Fibroblast of upper back skin (primary cell): Measurements from ENCODE around the gene KRT6B.
"Not testable (repeated sequence)": the region's sequence is repeated elsewhere in the genome, so short reads cannot be mapped to it uniquely, and the experiment has no call there.

Experiments used
- DNase-seq: peaks from one replicate; pipeline ENCODE4 v3.0.0-alpha.2; 2013

KRT6B gene

DNA sequence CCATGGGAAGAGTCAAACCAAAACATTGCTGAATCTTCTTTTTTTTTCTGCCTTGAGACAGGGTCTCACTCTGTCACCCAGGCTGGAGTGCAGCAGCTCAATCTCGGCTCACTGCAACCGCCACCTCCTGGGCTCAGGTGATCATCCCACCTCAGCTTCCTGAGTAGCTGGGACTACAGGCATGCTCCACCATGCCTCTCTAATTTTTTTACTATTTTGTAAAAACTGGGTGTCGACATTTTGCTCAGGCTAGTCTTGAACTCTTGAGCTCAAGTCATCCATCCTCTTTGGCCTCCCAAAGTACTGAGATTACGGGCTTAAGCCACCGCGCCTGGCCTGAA, 16.3 kb downstream of the KRT6B start:
- no peak for DNase-seq

DNA sequence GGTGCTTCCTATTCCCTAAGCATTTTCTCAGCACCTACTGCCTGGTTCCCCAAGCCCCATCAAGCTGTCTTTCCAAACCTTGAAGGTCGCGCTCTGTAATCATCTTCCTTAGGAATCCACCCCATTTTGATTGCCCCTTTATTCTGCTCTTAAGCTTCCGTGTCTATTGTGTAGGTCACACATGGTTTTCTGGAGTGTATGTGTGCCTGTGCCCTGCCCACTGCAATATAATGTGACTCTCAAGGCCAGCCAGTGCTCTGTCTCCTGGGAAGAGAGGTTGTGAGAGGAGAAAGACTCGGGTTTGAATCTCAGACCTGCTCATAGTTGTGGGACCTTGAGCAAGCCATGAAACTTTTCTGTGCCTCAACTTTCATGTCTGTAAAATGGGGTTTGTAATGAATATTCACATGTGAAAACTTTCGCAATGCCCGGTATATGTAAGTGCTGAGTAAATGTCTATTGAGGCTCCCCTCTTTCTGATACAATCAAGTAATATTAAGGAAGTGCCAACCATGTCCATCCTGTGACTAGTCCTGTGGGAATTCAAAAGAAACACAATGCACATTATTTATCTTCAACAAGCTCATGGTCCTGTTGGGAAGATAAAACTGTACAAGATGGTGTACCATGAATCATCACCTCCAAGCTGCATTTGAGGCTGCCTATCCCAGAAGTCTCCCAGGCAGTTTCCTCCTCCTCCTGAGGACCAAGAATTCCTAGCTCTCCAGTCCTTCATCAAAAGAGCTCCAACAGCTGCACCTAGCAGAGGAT, 17.0 kb downstream of the KRT6B start:
- DNase-seq: no peak

DNA sequence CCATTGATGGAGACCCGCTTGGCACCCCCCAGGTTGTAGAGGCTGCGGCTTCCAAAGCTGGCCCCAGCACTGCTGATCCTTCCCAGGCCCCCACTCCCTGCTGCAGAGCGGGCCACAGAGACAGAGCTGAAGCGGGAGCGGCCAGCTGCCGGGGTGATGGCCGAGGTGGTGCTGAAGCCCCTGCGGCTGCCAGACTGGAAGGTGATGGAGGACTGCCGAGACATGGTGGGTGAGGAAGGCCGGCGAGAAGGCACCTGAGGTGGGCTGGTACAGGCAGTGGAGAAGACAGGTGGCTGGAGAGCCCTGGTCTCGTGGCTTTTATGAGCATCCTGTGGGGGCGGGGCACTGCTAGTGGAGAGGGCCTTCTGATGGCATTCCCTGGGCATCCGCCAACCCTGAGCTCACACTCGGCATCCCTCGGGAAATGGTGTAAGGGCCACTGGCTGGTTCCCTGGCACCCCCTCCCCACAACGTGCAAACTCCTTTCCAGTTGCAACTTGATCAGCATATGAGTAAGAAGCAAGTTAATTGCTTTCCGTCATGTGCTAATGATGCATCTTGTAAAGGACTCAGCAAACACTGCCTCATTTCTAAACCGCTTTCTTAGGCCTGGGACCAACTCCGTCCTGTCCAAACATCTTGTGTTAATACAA, 17.7 kb downstream of the KRT6B start, which contains the start of gene KRT75:
Gene KRT75 (minus strand): TSS at position 291 of the 653 bp plus-strand sequence. CDS start 67 bp downstream, at position 224.
- no peak for DNase-seq

DNA sequence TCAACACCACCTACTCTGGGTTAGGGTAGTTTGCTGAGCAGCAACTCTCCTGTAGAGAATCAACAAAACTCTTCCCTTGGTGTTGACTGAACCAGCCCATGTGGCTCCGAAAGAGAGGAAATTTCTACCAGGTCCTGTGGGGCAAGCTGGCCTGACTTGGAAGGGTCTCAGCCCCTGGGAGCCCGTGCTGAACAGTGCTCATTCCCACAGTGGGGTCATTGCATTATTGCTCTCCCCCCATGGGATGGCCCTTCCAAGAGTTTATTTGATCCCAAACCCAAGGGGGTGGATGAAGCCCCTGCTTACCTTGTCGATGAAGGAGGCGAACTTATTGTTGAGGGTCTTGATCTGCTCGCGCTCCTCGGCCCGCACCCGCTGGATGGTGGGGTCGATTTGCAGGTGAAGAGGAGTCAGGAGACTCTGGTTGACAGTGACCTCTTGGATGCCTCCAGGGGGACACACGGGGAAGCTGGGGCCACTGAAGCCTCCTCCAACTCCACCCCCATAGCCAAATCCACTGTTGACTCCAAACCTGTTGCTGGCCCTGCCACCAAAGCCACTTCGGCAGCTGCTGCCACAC, 18.4 kb downstream of the KRT6B start:
- DNase-seq: no peak

DNA sequence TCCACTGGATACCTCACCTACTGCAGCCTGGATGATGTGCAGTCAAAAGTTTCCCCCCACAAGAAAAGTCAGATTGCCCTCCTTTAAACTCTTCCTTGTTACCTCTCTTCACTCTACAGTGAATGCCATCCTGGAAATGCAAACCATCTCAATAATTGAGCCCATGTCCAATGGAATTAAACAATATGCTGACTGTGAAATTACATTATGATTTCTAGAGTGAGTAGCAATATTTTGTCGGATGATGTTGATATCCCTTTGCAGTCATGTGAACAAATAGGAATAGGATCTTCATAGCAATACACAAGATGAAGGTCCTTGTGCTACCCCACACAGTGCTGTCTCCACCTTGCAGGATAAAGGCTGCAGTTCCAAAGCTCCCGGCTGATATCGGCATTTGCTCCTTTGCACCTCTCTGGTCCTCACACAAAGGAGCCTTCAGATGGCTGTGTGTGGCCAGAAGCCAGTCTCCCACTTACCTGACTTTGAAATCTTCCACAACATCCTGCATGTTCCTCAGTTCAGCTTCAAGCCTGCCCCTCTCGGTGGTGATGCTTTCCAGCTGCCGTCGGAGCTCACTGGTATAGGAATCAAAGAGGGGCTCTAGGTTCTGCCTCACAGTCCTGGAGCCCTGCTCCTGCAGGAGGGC, 19.3 kb downstream of the KRT6B start:
- DNase-seq: no peak

DNA sequence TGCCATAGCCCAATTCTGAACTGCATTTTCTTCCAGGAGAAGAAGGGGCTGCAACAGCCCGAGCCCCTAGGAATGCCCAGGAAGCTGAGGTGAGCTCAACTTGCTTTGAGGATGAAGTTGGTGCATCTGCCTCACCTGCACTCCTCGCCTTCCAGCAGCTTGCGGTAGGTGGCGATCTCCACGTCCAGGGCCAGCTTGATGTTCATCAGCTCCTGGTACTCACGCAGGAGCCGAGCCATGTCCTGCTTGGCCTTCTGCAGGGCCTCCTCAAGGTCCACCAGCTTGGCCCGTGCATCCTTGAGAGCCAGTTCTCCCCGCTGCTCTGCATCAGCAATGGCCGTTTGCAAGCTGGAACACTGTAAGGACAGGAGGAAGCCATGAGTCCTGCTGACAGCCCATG, 23.8 kb downstream of the KRT6B start:
- DNase-seq: no peak

DNA sequence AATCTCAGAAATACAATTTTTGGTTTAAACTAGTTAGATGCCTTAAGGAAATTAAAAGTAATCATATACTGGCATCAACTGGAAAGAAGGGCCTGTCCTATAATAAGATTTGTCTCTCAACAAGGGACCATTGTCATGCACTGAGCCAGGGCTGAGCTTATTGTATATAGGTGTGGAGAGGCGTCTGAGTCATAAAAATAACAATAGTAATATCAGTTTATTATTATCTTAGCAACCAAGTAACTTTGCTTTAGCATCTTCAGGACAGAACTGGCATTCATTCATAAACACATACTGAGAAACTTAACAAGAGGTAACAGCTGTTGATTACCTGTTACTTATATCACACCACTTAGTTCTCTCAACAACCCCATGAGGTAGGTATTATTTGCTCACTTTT, 24.9 kb downstream of the KRT6B start:
- no peak for DNase-seq

DNA sequence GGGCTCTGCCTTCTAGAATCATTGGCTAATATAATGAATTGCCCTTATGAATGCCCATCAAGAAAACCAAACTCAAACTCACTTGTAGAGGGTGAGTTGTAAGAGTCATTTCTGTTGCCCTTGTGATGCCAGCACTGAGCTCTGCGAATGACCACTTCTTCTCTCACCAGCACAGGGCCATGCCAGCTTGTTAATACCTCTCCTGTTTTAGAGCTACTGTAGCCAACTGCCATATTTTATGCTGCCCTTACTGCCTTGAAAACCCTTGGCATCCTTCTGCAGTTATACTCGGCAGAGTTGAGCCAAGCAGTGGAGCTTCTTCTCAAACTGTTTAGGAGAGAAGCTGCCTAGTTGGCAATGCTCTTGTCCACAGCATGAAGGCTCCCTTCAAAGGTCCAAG, 25.9 kb downstream of the KRT6B start:
- no peak for DNase-seq

DNA sequence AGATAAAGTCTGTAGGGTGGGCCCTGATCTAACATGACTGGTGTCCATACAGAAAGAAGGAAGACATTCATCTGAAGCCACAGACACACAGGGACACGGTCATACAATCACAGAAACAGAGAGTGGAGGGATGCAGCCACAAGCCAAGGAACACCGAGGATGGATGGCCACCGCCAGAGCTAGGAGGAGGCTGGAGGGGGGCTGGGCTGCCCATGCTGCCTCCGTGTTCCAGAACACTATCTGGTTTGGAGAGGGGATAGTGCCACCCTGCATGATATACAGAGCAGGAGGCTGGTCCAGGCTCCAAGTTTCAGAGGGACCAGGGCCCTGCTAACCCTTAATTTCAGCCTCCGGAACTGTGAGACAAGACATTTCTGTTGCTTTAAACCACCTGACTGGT, 26.5 kb downstream of the KRT6B start:
- DNase-seq: no peak

DNA sequence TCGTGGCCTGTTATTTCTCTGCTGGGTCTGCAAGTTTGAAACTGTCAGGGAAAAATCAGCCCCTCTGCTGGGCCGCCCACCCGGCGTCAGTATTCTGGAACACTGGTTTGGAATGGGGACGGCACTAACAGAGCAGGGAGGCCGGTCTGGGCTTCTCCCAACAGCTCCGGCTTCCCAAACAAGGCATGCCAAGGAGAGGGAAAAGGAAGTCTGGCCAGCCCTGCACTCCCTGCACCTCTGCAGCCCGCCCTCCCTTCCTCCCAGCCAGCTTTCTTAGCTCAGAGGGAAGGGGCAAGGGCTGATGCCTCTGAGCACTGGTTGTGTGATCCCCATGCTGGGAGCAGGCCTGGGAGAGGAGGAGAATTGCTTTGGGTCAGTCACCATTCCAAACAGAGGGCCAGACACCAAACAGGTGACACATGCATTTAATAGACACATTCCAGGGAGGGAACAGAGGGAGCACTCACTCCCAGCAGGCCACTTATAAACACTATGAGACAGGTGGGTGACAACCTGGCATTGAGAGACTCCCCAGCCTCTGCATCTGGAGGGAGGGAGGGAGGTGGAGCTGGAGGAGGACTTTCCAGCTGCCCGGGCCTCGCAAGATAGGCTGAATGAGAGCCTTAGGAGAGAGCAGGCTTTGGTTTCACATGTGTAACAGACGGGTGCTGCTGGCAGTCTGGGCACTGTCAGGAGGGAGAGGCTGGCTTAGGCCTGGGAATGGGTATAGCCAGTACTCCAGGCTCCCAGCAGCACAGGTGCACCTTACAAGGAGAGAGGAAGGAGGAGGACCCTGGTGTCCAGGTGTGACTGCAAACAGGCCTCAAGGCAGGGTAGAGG, 28.1 kb downstream of the KRT6B start:
- DNase-seq: no peak

DNA sequence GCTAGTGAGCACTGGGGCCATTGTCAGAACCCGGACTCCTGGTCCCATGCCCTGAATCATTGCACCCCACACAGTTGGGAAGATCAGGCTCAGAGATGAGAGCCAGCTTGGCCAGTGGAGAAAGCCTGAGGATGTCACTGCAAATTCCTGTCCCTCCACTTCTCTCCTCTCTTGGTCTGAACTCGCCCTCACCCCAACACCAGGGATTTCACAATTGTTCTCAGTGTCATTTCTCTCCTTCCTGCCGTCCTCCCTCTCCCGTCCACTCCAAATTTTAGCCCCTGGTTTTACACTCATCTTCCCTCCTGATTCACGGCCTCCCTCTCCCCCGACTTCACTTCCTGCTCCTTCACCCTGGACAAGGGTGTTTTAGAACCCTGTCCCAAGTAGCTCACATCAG, 28.9 kb downstream of the KRT6B start:
- no peak for DNase-seq

DNA sequence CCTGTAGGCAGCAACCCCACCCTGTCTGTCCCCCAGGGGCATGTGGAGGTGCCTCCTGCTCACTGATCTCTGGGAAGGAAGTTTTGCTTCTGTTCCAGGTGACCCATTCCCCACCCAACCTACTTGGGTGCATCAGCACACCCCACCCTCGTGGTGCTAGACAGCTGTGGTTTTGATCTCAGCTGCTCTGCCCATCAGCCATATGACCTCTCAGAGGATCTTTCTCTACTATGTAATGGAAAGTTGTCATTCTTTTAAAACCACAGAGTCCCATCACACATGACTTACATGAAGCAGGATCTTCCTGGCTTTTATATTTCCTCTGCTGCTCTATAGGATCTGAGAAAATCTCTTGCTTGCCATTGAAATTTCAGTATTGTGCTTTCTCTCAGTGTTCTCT, 32.3 kb downstream of the KRT6B start:
- peak; percentile 66 for DNase-seq

DNA sequence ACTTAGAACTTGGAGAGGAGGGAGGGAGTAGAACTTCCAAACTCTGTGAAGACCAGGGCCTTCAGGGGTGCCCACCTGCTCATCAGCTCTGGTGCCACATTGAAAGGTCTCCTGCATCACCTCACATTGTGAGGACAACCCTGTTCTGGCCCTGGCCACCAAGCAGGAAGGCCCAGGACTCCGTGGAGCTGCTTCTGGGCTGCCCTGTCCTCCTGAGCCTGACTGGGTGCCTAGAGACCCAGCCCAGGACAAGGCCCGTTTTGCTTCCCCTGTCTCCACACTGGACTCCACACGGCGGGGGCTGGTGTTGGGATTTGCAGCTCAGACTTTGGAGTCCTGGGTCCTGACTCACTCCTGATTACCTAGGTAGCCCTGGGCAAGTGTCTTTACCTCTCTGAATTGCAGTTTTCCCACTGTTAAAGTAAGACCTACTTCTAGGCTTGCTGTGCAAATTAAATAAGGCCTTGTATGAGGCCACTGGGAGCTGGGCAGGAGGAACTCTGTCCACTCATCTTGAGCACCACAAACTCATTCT, 33.3 kb downstream of the KRT6B start:
- DNase-seq: no peak

DNA sequence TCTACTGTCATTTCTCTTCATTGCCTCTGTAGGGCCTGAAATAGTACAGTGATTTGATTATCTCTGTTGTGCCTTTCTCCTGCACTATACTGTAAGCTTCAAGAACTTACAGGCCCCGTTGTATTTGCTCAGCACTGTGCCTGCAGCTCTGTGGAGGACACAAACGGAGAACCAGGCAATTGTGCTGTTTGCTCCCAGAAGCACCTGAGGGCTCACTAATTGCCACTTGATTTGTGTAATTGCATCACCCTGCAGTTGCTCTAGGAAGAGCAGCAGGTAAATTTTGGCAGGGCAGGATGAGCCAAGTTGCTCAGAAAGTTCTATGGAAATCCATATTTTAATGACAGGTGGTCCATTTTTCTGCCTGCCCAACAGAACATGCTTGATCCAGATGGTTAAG, 34.2 kb downstream of the KRT6B start:
- no peak for DNase-seq

DNA sequence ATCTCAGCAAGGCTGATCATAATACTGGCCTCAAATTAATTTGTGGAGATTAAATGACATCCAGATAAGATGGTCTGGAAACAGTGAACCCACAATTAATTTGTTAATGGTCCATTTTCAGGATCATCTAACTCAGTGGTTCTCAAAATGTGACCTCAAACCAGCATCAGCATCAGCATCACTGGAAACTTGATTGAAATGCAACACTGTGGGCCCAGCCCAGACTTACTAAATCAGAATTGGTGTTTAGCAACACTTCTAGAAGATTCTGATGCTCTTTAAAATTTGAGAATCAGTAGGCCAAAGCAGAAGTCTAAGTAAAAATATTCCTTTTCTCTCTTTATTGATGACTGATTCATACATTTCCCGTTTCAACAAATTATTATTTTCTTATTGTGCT, 35.2 kb downstream of the KRT6B start:
- no peak for DNase-seq

DNA sequence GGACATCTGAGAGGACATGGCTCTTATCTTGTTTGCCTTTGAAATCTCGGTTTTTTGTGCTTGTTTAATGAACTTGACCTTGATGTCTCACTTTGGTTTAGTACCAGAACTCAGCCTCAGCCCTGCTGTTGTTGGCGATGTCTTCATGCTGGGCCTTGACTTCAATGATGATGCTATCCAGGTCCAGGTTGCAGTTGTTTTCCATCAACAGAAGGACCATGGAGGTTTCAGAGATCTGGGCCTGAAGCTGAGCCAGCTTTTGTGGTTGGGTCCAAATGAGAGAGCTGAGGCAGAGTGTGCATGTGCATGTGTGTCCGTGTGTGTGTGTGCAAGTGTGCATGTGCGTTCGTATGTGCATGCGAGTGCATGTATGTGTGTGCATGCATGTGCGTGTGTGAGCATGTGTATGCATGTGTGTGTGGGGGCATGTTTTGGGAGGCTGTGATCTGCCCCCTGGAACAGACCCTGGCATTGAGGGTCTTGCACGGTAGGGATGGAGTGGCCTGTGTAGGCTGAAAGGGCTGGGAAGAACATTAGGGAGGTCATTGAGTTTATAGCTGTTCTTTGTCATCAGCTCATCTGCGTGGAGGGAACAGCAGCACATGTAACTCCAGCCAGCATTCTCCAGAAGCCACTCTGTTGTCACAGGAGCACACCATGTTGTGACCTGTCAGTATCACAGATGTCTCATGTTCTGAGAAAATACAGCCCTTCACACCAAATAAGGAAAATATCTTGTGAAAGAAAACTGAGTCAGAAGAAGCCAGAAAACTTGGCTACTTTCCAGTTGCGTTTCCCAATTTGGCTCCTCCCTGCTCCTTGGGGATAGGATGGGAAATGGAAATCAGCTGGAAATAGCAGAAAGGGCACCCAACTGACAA, 35.8 kb downstream of the KRT6B start:
- peak; percentile 80 for DNase-seq

DNA sequence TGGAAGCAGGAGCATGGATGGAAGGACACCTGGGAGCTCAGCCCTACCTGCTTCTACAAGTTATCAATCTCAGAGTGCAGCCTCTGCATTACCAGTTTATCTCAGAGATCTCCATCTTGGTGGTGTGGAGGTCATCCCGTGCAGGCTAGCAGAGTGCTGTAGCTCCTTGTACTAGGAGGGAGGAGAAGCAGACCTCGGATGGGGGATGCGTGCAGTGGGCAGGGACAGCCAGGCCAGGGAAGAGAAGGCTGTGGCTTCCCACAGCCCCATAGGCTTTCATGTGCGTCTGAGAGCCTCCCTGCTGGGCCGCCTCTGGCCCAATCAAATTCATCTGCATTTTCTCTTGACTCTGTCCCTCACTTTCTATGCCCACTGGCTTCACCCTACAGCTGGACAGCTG, 37.0 kb downstream of the KRT6B start:
- no peak for DNase-seq

DNA sequence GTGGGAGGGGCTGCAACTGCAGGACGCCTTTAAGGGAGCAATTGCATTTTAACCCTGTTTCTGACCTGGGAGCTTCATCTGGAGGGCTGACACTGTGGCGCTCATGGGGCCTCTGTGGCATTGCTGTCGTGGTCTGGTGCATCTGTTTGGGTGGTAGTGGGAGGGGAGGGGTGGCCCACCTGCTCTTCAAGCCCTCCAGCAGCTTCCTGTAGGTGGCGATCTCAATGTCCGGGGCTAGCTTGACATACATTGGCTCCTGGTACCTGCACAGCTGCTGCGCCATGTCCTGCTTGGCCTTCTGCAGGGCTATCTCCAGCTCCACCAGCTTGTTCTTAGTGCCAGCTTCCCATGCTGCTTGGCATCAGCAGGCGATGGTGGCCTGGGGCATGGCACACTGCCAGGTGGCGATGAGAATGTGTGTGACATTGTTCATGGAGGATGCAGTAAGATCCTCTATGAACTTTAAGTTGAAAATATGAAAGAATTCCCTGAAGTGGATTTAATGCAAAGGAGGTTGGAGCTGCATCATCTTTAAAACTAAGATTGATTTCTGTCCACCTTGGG, 38.1 kb downstream of the KRT6B start:
- no peak for DNase-seq

DNA sequence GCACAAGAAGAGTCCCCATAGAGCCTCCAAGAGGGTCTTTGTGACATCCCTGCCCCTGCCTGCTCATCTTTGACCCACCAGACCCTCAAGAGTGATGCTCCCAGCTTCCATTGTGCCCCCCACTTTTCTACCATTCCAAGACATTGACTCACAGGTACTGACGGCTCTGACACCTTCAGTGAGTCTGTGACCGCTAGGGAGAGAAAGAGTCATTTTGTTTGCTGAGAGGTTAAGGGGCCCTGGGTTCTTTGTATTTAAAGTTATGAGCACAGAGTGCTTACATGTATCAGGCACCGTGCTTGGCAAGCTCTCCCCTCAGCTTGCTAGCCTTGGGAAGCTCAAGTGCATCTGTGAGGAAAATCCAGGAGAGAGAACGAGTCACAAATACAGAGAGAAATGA, 38.7 kb downstream of the KRT6B start:
- no peak for DNase-seq

DNA sequence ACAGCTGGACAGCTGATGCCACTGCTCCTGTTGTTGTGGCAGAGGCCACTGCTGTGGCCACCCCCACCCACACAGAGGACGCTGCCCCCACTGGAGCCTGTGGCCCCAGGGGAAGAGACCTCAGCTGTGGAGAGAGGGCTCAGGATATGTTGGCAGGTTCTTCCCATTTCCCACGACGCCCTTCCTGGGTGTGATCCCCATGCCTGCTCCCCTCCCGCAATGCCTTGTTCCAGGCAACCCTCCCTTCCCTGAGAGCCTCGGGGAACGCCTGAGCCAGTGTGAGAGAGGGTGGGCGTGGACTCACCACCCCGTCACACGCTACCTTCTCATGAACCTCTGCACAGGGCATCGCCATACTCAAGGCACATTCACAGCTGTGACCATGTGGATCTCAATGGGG, 40.1 kb downstream of the KRT6B start:
- no peak for DNase-seq

DNA sequence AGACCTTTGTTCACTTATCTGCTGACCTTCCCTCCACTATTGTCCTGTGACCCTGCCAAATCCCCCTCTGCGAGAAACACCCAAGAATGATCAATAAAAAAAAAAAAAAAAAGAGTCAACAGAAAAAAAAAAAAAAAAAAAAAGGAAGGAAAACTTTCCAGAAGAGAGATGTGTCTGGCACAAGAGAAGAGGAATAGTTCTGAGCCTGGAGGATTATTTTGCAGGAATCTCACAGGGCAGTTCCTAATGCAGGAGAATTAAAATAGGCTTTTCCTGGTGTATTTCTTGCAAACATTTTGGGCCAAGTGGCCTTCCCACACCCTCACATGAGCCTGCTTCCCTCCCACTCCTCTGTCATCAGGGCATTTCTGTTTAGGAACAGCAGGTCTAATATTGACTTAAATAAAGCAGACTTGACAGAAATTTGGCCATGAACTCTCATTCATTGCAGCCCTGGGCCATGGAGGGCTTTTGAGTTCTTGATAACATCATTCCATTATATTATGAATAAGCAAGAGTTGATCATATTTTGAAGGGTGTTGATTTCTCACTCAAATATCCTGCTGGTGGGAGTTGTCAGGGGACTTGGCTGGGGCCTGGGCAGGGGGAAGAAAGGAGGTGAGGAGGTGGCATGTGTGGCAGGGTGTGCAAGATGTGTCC, 41.2 kb downstream of the KRT6B start:
- DNase-seq: not testable (repeated sequence)
